HepG2 (cell line): ENCODE results near the gene NDOR1. TPM values are rescaled to one million over a fixed set of nuclear protein-coding genes. Genes with fewer than 3 reads are reported as not detected.
A peak's percentile ranks its signal among the peaks of the same experiment; 100 is the strongest.

ENCODE experiments used
- CC2D1A ChIP-seq: sonication (generic); formaldehyde crosslinking; IDR thresholded peaks from 2 replicates; pipeline ENCODE4 v1.8.1; 2023; ENCODE audit warnings: mild to moderate bottlenecking, missing genetic modification reagents
- FOXM1 ChIP-seq: sonication (generic); formaldehyde crosslinking; IDR thresholded peaks from 2 replicates; pipeline ENCODE4 v1.5.0; 2020; ENCODE audit warnings: missing genetic modification reagents
- FOXP4 ChIP-seq: sonication (generic); formaldehyde crosslinking; IDR thresholded peaks from 2 replicates; pipeline ENCODE4 v1.4.0; 2020; ENCODE audit warnings: missing genetic modification reagents
- ISL2 ChIP-seq: sonication (generic); formaldehyde crosslinking; IDR thresholded peaks from 2 replicates; pipeline ENCODE4 v1.5.0; 2020; ENCODE audit warnings: missing genetic modification reagents
- KAT2B ChIP-seq: fragments of 150-350 bp; IDR thresholded peaks from 2 replicates; pipeline ENCODE4 v1.6.1; 2014; ENCODE audit warnings: low read depth, low read length, borderline replicate concordance
- KAT7 ChIP-seq: IDR thresholded peaks from 2 replicates; pipeline ENCODE4 v1.6.1; 2018; ENCODE audit warnings: borderline replicate concordance, missing compliant biosample characterization
- KLF13 ChIP-seq: sonication (generic); formaldehyde crosslinking; IDR thresholded peaks from 2 replicates; pipeline ENCODE4 v1.4.0; 2020; ENCODE audit warnings: mild to moderate bottlenecking, missing genetic modification reagents
- NKX3-1 ChIP-seq: sonication (generic); formaldehyde crosslinking; IDR thresholded peaks from 2 replicates; pipeline ENCODE4 v1.5.0; 2020; ENCODE audit warnings: missing genetic modification reagents
- RARG ChIP-seq: sonication (generic); formaldehyde crosslinking; IDR thresholded peaks from 2 replicates; pipeline ENCODE4 v1.4.0; 2020; ENCODE audit warnings: low read depth, mild to moderate bottlenecking, missing genetic modification reagents
- SALL1 ChIP-seq: sonication (generic); formaldehyde crosslinking; IDR thresholded peaks from 2 replicates; pipeline ENCODE4 v1.8.0; 2022; ENCODE audit warnings: mild to moderate bottlenecking, missing genetic modification reagents
- SP5 ChIP-seq: IDR thresholded peaks from 2 replicates; pipeline ENCODE4 v1.6.1; 2016; ENCODE audit warnings: low read depth, borderline replicate concordance
- ZBTB42 ChIP-seq: sonication (generic); formaldehyde crosslinking; IDR thresholded peaks from 2 replicates; pipeline ENCODE4 v1.5.0; 2020; ENCODE audit warnings: mild to moderate bottlenecking, missing genetic modification reagents
- ZFP37 ChIP-seq: sonication (generic); formaldehyde crosslinking; IDR thresholded peaks from 2 replicates; pipeline ENCODE4 v1.4.0; 2020; ENCODE audit warnings: missing genetic modification reagents, borderline replicate concordance
- ZNF407 ChIP-seq: sonication (generic); formaldehyde crosslinking; IDR thresholded peaks from one replicate; pipeline ENCODE4 v1.5.1; 2020; ENCODE audit warnings: mild to moderate bottlenecking, missing genetic modification reagents; ENCODE audit errors: not compliant biosample characterization
- ZNF441 ChIP-seq: sonication (generic); formaldehyde crosslinking; IDR thresholded peaks from 2 replicates; pipeline ENCODE4 v1.7.0; 2021; ENCODE audit warnings: missing genetic modification reagents, borderline replicate concordance
- ZNF451 ChIP-seq: sonication (generic); formaldehyde crosslinking; IDR thresholded peaks from 2 replicates; pipeline ENCODE4 v1.5.0; 2020; ENCODE audit warnings: mild to moderate bottlenecking, missing genetic modification reagents
- ZNF572 ChIP-seq: sonication (generic); formaldehyde crosslinking; IDR thresholded peaks from 2 replicates; pipeline ENCODE4 v1.5.1; 2020; ENCODE audit warnings: mild to moderate bottlenecking, missing genetic modification reagents
- ZNF773 ChIP-seq: sonication (generic); formaldehyde crosslinking; IDR thresholded peaks from 2 replicates; pipeline ENCODE4 v1.4.0; 2020; ENCODE audit warnings: missing genetic modification reagents, borderline replicate concordance
- polyA plus RNA-seq, 8 experiments: library from polyadenylated mRNA; depleted of rRNA in 3 of 8; stranded (reverse) in 7 of 8; unstranded in 1 of 8; fragments of >200 nt; fragmentation: Illumina TruSeq in 4 of 8; extraction: Trizol in 4 of 8; gene quantifications; 2 replicates each; pipeline versions ENCODE4 v1.2.1 to v1.2.3, GENCODE V29; 2011 to 2016; ENCODE audit warnings: low read depth in 4 of 8, missing spikeins in 1 of 8, mixed read lengths in 1 of 8; ENCODE audit not compliant: insufficient read depth in 1 of 8
- total RNA-seq, 5 experiments: library from RNA; depleted of rRNA; stranded (reverse); fragments of >200 nt; fragmentation: Illumina TruSeq; extraction: Trizol; gene quantifications; 2 replicates each; pipeline ENCODE4 v1.2.3, GENCODE V29; 2016; ENCODE audit warnings: low read depth in 1 of 5
- TF ChIP-seq, protein P1 (sequence below): sonication (generic); formaldehyde crosslinking; IDR thresholded peaks from 2 replicates; pipeline ENCODE4 v1.5.0; 2020; ENCODE audit warnings: missing genetic modification reagents

NDOR1 gene
- total and polyA plus RNA-seq, 2 of the 13 experiments (the other 11 are each of a cell fraction or from before 2014, with no cell fraction given), result 3.6 to 8.7 TPM

- TF ChIP-seq, protein P1, sequence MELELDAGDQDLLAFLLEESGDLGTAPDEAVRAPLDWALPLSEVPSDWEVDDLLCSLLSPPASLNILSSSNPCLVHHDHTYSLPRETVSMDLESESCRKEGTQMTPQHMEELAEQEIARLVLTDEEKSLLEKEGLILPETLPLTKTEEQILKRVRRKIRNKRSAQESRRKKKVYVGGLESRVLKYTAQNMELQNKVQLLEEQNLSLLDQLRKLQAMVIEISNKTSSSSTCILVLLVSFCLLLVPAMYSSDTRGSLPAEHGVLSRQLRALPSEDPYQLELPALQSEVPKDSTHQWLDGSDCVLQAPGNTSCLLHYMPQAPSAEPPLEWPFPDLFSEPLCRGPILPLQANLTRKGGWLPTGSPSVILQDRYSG (CRISPR knock-in tag), result 0 out of 2 replicates have a peak, but pooled peaks have one; percentile 21
- no peak for TF ChIP-seq ZNF407 (CRISPR knock-in tag)
- TF ChIP-seq SALL1 (CRISPR knock-in tag), result peak; percentile 41; the same call in 1 of the 2 replicates
- peak; percentile 28; the same call in 1 of the 2 replicates for TF ChIP-seq SP5 (CRISPR knock-in tag)
- no peak for TF ChIP-seq ISL2 (CRISPR knock-in tag)
- no peak for TF ChIP-seq KLF13 (CRISPR knock-in tag)
- TF ChIP-seq ZBTB42, result peak; percentile 91; the same call in 1 of the 2 replicates
- no peak for TF ChIP-seq RARG
- no peak for TF ChIP-seq KAT2B
- no peak for TF ChIP-seq FOXM1
- no peak for TF ChIP-seq ZNF451 (CRISPR knock-in tag)
- peak; percentile 52; the same call in 1 of the 2 replicates for TF ChIP-seq ZNF773 (CRISPR knock-in tag)
- 0 out of 2 replicates have a peak, but pooled peaks have one; percentile 19 for TF ChIP-seq ZNF572 (CRISPR knock-in tag)
- no peak for TF ChIP-seq KAT7
- 0 out of 2 replicates have a peak, but pooled peaks have one; percentile 11 for TF ChIP-seq FOXP4 (CRISPR knock-in tag)
- TF ChIP-seq CC2D1A (CRISPR knock-in tag), result no peak
- TF ChIP-seq ZNF441 (CRISPR knock-in tag), result no peak
- peak; percentile 57; the same call in 1 of the 2 replicates for TF ChIP-seq ZFP37 (CRISPR knock-in tag)
- peak; percentile 42; the same call in 1 of the 2 replicates for TF ChIP-seq NKX3-1 (CRISPR knock-in tag)
Observed at GRCh38 chr9:137235424-137236237, 30.1 kb downstream of the NDOR1 start (continued).
